Measurements from ENCODE around the gene SLC35E3.

Gene SLC35E3

DNA sequence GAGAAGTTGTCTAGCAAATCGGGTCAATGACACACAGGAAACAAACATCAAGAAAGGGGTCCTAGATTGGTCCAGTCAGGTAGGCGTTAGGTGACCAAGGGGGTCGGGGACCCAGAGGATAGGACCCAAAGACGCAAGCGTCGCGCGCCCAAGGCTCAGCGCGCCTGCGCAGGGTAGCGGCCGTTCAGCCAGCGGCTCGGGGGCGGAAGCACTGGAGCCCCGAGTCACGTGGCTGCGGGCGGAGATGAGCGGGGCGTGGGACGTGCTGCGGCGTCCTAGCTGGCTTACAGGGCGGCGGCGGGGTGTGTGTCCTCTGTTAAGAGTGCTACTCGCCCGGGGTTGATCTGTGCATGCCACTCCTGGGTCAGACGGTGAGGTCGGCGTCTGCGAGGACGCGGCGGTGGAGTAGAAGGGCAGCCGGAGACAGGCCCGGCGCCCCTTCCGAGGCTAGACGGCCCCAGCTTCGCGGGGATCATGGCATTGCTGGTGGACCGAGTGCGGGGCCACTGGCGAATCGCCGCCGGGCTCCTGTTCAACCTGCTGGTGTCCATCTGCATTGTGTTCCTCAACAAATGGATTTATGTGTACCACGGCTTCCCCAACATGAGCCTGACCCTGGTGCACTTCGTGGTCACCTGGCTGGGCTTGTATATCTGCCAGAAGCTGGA is at the start of gene SLC35E3:
TSS of gene SLC35E3 (plus strand) at position 273 of the 668 bp plus-strand sequence. CDS start at position 475, 202 bp downstream.
- DNase-seq = peak; percentile 93

DNA sequence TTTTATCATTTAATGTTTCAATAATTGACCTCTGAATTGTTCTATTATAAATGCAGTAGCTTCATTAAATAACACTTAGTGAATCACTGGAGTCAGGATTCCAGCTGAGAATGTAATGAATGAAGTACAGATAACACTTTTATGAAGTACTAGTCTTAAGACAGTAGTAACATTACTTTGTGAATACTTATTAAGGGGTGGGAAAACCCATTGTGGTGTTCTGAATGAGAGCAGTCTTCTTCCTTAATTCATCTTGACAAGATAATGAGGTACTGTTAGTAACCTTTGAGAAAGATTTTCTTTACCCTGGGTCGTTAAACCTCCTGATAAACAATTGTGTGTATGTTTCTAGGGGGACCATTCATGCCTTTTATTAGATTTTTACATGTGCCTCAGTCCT is 46.5 kb upstream of the SLC35E3 start:
- DNase-seq = no peak

DNA sequence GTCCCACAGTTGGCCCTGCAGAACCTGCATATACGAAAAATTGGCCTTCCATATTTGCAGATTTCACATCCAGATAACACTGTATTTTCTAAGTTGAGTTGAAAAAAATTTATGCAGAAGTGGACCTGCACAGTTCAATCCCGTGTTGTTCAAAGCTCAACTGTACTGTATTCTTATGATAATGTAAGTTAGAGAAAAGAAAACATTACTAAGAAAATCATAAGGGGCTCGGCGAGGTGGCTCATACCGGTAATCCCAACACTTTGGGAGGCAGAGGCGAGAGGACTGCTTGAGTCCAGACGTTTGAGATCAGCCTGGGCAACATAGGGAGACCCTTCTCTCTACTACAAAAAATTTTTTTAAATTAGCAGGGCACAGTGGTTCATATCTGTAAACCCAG is 18.2 kb upstream of the SLC35E3 start:
- DNase-seq = no peak

DNA sequence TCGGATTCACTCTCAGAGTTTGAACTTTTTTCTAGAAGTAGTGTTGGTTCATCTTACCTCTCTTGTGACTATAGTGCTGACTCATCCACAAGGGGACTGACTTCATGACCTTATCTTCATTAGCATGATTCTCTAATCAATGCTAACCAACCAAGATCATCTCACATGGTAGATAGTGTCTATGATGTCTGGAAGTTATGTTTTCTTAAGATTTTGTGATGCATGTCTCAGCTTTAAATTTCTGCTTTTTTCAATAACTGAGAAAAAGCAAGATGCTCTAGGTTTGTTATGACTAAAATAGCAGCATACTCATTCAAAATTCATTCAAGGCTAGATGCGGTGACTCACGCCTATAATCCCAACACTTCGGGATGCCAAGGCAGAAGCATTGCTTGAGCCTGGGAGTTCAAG is 12.3 kb upstream of the SLC35E3 start:
- no peak for DNase-seq

DNA sequence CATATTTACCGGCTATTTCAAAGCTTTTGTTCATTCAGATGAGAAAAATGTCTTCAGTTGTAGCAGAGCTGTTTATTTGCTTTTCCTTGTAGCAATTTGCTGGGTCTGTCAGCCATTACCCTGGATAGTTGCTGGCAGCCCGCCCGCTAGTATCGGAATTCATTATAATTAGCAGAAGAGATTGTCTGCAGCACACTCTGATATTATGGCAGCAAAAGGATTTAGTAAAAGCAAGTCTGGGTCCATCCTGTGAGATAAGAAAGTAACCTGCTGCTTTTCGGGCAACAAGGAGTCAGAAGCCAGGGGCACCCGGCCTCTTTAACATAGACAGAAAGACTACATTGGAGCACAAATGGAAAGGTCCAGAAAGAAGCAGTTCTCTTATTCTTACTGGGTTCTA is 6.1 kb upstream of the SLC35E3 start:
- no peak for DNase-seq

DNA sequence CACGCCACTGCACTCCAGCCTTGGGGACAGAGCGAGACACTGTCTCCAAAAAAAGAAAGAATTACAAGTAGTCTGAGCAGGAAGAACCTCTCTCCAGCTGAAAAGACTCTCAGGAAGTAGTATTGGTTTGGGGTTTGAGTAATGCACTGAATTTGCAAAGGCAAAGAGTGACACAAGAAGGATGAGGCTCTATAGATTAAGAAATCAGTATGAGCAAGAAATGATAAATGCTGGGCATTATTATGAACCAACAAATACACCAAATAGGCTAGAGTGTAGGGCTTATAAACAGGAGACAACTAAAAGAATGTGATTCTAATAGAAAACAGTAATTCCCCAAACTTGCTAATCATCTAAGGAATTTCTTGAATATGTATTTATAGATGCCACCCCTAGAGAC is 2.6 kb upstream of the SLC35E3 start:
- no peak for DNase-seq

DNA sequence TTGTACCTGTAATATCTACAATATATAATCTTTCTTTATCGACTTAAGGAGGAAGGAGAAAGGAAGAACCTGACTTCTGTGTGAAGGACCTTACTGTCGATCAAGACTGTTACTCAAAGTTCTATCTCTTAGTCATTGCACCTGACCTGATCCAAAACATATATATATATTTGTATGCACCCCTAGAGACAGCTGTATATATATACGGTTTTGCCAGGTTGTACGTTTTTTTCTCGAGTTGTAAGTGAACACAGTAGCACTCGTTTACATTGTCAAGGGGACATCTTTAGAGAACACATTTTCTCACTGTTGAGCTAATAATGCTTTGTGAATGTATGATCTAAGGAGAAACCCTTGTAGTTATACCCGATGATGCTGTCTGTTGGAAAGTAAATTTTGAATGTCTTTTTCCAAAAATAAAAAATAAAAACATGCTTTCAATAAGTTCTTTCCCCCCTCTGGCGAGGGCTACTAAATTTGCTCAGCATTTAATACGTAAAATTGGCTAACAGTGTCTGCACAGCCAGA is 536 bp upstream of the SLC35E3 start:
- no peak for DNase-seq

DNA sequence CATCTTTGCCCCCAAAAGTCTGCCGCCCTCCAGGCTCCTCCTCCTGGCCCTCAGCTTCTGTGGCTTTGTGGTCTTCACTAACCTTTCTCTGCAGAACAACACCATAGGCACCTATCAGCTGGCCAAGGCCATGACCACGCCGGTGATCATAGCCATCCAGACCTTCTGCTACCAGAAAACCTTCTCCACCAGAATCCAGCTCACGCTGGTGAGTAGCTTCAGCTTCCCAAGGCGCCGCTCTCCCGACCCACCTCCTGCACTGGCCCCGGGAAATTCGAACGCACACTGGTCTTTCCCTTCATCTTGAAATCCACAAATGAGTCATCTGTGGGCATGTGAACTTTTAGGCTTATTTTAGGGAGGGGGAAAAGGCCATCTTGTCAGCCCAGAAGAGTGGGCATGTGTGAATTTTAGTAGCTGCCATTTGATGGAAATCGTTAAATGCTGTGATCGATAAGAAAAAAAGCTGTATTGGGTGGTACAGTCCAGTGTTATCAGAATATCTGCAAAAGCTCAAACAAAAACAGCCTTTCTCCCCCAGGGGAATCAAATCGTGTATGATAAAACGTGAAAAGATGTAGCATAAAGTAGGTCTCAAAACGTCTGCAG is 700 bp downstream of the SLC35E3 start:
- DNase-seq = peak; percentile 26

DNA sequence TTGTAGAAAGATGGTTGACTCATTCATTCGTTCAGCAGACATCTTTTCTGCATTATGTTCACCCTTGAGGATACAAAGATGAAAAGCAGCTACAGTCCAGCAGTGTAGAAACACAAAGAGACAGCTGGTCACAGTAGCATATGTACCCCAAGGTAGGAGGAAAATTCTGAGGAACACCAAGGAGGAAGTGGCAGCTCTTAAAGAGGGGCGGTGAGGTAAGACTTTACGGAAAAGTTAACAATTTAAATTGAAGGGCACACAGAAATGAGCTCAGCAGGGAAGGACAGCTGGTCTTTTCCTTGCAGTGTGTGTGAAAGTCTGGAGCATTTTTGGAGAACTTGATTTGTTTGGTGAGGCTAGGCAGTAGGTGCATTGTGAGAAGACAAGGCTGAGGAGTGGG is 3.5 kb downstream of the SLC35E3 start:
- no peak for DNase-seq

DNA sequence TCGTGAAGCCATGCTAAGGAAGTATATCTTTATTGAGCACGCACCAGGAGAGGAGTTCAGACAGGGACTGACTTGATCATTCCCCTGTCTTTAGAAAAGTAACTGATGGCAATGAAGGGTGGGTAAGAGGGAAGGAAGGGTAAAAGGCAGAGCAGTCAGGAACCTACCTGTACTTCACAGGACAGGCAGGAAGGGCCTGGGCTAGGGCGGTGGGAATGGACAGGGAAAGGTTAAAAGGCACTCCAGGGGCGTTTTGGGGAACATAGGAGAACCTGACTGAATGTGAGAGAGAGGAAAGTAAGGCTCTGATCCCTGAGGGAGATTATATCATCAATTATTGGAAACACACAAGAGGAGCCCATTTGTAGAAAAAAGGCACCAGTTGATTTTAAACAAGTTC is 3.9 kb downstream of the SLC35E3 start:
- no peak for DNase-seq

DNA sequence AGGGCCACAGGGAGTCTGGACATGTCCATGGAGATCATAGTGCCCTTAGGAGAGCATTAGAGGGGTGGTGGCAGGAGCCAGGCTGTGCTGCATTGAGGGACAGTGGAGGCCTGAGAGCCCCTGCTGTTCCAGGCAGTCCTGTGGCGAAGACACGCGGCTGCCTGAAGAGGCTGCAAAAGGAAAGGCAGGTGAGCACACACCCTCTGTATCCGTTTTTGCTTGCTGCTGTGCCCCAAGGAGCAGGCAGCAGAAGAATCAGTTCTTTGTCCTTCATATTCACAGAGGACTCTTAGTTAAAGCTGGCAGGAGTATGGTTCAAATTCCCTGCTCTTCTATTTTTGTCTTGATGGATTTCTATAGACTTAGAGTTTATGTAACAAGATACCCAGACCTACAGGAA is 4.5 kb downstream of the SLC35E3 start:
- no peak for DNase-seq

DNA sequence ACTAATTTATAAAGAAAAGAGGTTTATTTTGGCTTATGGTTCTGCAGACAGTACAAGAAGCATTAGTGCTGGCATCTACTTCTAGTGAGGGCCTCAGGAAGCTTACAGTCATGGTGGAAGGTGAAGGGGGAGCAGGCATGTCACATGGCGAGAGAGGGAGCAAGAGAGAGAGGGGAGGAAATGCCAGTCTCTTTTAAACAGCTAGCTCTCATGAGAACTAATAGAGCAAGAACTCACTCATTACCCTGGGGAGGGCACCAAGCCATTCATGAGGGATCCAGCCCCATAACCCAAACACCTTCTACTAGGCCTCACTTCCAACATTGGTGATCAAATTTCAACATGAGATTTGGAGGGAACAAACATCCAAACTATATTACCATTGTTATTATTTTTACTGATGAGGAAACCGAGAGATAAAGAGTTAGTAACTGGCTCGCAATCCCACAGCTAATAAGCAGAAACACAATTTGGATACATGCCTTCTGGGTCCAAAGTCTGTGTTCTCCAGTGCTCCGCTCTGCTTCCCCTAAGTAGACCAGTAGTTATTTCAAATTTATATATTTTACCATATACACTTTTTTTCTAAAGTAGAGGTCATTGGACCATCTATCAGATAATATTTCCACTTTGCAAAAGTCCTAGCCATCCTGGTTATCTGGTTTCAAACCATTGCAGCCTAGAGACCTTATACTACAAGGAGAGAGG is 9.7 kb downstream of the SLC35E3 start:
- no peak for DNase-seq

DNA sequence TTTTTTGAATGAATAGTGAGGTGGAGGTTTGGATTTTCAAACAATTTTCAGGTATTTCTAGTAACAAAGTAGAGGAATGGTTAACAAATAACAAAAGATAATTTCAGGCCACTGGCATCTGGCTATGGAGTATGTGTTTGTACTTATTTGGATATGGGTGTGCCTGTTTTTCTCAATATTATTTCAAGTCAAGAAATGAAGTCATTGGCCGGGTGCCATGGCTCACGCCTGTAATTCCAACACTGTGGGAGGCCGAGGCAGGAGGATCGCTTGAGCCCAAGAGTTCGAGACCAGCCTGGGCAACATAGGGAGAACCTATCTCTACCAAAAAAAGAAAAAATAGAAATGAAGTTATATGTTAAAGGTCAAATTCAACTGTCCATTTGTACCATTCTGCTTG is 13.9 kb downstream of the SLC35E3 start:
- DNase-seq = no peak

DNA sequence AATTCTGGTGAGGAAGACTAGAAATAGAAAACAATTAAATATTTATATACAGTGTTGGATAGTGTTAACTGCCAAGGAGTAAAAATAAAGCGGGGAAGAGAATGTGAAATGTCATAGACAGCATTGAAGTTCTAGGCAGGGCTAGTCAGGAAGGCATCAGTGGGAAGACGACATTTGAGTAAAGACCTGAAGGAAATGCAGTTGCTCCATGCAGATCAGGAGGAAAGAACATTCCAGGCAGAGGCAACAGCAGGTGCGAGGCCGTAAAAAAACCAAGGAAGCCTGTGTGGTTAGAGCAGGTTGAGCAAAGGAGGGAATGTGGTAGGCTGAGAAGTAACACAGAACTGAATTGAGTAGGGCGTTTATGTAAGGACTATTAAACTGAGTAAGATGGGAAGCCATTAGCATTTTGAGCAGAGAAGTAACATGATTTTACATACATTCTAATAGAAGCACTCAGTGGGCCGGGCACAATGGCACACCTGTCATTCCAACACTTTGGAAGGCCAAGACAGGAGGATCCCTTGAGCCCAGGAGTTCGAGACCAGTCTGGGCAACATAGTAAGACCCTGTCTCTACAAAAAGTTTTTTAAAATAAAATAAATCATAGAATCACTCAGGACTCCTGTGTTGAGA is 14.9 kb downstream of the SLC35E3 start:
- no peak for DNase-seq

DNA sequence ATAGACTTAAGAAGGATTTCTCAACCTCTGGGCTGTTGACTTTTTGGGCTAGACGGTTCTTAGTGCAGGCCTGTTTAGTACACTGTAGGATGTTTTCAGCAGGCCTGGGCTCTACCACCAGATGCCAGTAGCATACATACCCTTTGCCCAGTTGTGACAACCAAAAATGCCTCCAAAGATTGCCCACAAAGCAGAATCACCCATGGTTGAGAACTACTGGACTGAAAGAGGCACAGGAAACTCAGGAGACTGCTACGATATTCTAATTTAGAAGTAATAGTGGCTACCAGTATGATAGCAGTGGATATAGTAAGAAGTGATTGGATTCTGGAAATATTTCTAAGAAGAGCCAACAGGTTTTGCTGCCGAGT is 15.5 kb downstream of the SLC35E3 start:
- no peak for DNase-seq

DNA sequence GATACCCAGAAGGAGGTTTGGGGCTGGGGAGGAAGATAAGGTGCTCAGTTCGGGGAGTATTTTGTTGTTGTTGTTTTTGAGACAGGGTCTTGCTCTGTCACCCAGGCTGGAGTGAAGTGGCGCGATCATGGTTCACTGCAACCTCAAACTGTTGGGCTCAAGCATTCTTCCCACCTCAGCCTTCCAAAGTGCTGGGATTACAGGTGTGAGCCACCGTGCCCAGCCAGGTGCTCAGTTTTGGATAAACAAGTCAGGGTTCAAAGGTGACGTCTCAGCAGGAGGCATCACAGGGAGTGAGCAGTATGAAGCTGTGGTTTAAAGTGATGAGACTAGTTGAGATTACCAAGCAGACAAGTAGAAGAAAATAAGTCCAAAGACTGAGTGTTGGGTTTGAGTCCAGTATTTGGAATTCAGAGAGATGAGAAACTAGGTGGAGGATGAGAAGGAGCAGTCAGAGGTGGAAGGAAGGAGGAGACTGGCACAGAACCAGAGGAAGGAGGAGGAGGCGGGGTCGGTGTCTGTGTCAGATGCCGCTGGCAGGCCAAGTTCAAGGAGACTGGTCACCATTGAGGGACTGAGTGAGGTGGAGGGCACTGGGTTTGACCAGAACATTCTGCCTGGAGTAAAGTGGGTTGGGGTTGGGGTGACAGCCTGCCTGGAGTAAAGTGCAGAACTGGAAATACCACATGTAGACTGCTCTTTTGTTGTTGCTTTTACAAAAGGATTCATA is 16.1 kb downstream of the SLC35E3 start:
- DNase-seq = no peak

DNA sequence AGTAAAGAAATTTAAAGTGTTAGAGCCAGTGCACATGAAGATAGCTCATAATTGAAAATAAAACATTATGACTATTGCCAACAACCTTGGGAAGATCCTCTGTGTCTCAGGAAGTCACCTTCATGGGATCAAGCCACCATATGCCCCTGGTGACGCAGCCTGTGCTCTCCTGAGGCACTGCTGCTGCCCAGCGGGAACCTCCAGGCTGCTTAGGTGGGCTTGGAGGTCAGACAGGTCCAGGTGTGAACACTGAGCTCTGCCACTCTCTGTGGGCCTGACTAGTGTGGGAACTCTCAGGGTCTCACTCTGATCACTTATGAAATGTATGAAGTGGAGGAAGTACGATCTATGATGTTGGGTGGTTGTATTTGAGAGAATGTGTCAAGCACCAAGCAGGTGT is 16.7 kb downstream of the SLC35E3 start:
- no peak for DNase-seq

DNA sequence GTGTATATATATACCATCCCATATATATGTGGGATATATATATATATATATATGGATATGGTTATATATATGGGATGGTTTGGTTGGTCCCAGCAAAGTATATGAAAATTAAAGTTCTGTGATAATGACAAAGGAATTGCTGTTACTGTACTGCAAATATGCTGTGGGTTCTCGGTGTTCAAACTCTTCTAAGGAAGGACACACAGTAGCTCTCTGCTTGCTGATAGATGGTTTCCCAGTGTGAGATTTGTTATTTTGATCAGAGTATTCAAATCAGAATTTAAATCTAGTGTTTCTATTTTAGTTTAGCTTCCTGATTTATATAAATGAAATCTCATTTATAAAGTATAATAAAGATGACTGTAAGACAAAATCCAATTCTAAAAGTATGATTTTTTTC is 19.7 kb downstream of the SLC35E3 start:
- no peak for DNase-seq

DNA sequence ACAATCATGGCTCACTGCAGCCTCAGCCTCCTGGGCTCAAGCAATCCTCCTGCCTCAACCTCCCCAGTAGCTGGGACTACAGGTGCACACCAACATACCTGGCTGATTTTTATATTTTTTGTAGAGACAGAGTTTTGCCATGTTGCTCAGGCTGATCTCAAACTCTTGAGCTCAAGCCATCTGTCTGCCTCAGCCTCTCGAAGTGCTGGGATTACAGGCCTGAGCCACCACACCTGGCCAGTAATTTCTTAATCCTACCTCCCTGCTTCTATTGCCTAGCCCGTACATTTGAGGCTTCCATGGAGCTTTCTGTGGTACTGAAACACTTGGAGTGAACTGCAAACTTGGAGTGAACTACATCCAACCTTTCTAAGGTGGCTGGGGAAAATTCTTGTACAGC is 20.7 kb downstream of the SLC35E3 start:
- DNase-seq = no peak

DNA sequence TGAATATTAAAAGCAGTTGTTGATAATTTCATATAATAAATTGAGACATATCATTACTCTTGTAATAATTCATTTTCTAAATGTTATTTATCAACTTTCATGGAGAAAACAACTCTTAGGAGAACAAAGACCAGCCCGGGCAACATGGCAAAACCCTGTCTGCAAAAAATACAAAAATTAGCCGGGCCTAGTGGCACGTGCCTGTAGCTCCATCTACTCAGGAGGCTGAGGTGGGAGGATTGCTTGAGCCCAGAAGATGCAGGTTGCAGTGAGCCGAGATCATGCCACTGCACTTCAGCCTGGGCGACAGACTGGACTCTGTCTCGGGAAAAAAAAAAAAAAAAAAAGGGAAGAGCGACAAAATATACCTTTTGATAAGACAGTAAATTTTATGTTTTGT is 21.2 kb downstream of the SLC35E3 start:
- DNase-seq = no peak

DNA sequence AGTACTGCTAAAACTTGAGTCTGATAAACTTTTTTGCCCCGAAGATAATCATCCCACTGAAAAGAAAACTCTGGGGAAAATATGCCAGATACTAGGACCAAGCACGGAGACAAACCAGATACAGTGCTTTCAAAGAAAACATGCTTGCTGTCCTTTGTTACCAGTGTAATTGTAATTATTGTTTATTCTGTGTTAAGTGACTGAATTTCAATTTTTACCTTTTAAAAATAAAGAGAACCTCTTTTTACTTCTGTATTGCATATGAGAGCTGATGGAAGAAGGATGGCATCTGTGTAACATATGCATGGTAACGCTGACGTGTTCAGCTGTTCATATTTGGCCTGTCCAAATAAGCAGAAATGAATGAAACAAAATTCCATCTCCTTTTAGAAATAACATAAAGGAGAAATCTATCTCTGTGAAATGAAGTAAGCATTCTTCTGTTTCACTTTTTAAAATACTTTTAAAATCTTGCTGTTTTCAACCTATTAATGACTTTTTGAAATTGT is 22.5 kb downstream of the SLC35E3 start:
- no peak for DNase-seq

DNA sequence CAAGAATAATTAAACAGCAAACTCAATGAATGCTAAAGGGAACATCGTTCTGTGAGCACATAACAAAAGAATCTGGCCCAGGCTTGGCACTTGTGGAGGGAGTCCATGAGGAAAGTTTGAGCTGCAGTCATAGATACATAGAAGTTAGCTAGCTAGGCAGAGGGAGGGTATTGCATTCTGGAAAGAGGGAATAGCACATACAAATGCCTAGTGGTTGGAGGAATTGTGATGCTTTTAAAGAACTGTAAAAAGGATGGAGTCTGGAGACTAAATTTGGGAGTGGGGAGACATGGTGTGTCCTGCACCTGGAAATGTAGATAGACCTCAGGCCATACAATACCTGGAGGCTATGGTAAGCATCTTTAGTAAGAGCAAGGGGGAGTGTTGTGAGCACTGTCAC is 24.0 kb downstream of the SLC35E3 start:
- no peak for DNase-seq
